Liver (tissue), 3 donors: Measurements from ENCODE around the gene PIN1.

Experiments used
- ATF3 ChIP-seq: IDR thresholded peaks from 2 replicates; pipeline ENCODE4 v1.6.1; 2016; ENCODE audit warnings: antibody characterized with exemption
- EGR1 ChIP-seq, 2 donors: IDR thresholded peaks; 2 replicates each; pipeline ENCODE4 v1.6.1; 2016 to 2018; ENCODE audit warnings: antibody characterized with exemption in 2 of 2, low read depth in 2 of 2
- JUND ChIP-seq, 2 donors: IDR thresholded peaks; 2 replicates each; pipeline ENCODE4 v1.6.1; 2016; ENCODE audit warnings: antibody characterized with exemption in 2 of 2
- MAX ChIP-seq: IDR thresholded peaks from 2 replicates; pipeline ENCODE4 v1.6.1; 2016; ENCODE audit warnings: antibody characterized with exemption
- RAD21 ChIP-seq, 2 donors: IDR thresholded peaks; 2 replicates each; pipeline ENCODE4 v1.6.1; 2016; ENCODE audit warnings: antibody characterized with exemption in 2 of 2, mild to moderate bottlenecking in 2 of 2
- RXRA ChIP-seq, 2 donors: IDR thresholded peaks; 2 replicates each; pipeline ENCODE4 v1.6.1; 2017 to 2018; ENCODE audit warnings: antibody characterized with exemption in 2 of 2, mild to moderate bottlenecking in 1 of 2
- SP1 ChIP-seq: IDR thresholded peaks from 2 replicates; pipeline ENCODE4 v1.6.1; 2018; ENCODE audit warnings: antibody characterized with exemption, mild to moderate bottlenecking
- YY1 ChIP-seq: IDR thresholded peaks from 2 replicates; pipeline ENCODE4 v1.6.1; 2016; ENCODE audit warnings: antibody characterized with exemption, mild to moderate bottlenecking
- TF ChIP-seq, protein P1 (sequence below): fragments of 150-350 bp; IDR thresholded peaks from 2 replicates; pipeline ENCODE4 v1.5.1; 2017; ENCODE audit warnings: improper control_type of control experiment, low read depth, low read length; ENCODE audit not compliant: missing input control
- TF ChIP-seq, protein P2 (sequence below): IDR thresholded peaks from 2 replicates; pipeline ENCODE4 v1.6.1; 2016; ENCODE audit warnings: antibody characterized with exemption
- donor health status: healthy.
- donor health status: healthy.

DNA sequence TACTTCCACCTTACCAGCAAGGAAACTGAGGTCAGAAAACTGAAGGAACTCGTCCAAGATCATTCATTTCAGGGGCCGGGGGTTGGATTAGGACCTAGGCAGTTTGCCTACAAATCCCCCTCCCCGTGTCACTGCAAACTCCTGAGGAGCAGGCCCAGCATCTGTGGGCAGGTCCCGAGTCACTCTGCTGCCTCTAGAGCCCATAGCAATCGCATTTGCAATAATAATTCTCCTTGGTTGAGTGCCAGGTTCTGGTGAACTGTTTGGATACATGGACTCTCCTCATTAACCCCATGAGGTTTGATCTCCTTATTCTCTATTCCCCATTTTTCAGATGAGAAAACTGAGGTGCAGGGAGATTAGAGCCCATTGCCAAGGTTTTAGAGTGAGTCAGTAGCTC is 903 bp downstream of the PIN1 start:
- TF ChIP-seq, protein P1, sequence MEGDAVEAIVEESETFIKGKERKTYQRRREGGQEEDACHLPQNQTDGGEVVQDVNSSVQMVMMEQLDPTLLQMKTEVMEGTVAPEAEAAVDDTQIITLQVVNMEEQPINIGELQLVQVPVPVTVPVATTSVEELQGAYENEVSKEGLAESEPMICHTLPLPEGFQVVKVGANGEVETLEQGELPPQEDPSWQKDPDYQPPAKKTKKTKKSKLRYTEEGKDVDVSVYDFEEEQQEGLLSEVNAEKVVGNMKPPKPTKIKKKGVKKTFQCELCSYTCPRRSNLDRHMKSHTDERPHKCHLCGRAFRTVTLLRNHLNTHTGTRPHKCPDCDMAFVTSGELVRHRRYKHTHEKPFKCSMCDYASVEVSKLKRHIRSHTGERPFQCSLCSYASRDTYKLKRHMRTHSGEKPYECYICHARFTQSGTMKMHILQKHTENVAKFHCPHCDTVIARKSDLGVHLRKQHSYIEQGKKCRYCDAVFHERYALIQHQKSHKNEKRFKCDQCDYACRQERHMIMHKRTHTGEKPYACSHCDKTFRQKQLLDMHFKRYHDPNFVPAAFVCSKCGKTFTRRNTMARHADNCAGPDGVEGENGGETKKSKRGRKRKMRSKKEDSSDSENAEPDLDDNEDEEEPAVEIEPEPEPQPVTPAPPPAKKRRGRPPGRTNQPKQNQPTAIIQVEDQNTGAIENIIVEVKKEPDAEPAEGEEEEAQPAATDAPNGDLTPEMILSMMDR, result no peak
- TF ChIP-seq MAX (no peak), YY1 (no peak), JUND (IDR thresholded peaks at IDR 0.05) (no peak), RXRA (IDR thresholded peaks at IDR 0.05) (no peak), SP1 (no peak), EGR1 (IDR thresholded peaks at IDR 0.05; ENCODE audit: low read depth in 2 of 2) (no peak), RAD21 (IDR thresholded peaks at IDR 0.05) (no peak), ATF3 (no peak)
- TF ChIP-seq, protein P2, sequence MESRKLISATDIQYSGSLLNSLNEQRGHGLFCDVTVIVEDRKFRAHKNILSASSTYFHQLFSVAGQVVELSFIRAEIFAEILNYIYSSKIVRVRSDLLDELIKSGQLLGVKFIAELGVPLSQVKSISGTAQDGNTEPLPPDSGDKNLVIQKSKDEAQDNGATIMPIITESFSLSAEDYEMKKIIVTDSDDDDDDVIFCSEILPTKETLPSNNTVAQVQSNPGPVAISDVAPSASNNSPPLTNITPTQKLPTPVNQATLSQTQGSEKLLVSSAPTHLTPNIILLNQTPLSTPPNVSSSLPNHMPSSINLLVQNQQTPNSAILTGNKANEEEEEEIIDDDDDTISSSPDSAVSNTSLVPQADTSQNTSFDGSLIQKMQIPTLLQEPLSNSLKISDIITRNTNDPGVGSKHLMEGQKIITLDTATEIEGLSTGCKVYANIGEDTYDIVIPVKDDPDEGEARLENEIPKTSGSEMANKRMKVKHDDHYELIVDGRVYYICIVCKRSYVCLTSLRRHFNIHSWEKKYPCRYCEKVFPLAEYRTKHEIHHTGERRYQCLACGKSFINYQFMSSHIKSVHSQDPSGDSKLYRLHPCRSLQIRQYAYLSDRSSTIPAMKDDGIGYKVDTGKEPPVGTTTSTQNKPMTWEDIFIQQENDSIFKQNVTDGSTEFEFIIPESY, result no peak
